GM19351 (cell line): ENCODE data around the gene PEX6.

Experiments
- ATAC-seq: cut with Tn5 transposase; IDR thresholded peaks from one replicate; pipeline ENCODE4 v1.9.1; 2021; ENCODE audit warnings: mild to moderate bottlenecking, moderate library complexity; ENCODE audit not compliant: unreplicated experiment

PEX6 gene

GRCh38 chr6:42937548-42938427 lies 41.2 kb downstream of the PEX6 start:
- no peak for ATAC-seq

GRCh38 chr6:42936398-42936797 lies 42.6 kb downstream of the PEX6 start:
- ATAC-seq = no peak

- ATAC-seq = no peak
Observed at GRCh38 chr6:42935322-42935721, 43.7 kb downstream of the PEX6 start.

- no peak for ATAC-seq
Observed at GRCh38 chr6:42933205-42933604, 45.8 kb downstream of the PEX6 start.

- no peak for ATAC-seq
Observed at GRCh38 chr6:42932412-42932811, 46.6 kb downstream of the PEX6 start.

GRCh38 chr6:42929821-42930360 lies 49.1 kb downstream of the PEX6 start:
- peak; percentile 50 for ATAC-seq

GRCh38 chr6:42928986-42929820 lies 49.8 kb downstream of the PEX6 start, which contains the start of gene CNPY3:
TSS of gene CNPY3 (plus strand) at chr6:42929480. CDS start at chr6:42929571, 91 bp downstream.
- ATAC-seq = peak; percentile 69

GRCh38 chr6:42925248-42925857 lies 53.6 kb downstream of the PEX6 start:
- no peak for ATAC-seq

- ATAC-seq = no peak
Observed at GRCh38 chr6:42923666-42924065, 55.3 kb downstream of the PEX6 start.

GRCh38 chr6:42921801-42922200 lies 57.2 kb downstream of the PEX6 start:
- no peak for ATAC-seq

GRCh38 chr6:42916288-42916687 lies 62.7 kb downstream of the PEX6 start:
- no peak for ATAC-seq

- ATAC-seq = no peak
Observed at GRCh38 chr6:42915732-42916131, 63.2 kb downstream of the PEX6 start, which contains the start of gene PTCRA. TSS of gene PTCRA (plus strand) at chr6:42916053. CDS start at chr6:42916070, 17 bp downstream.

- ATAC-seq = no peak
Observed at GRCh38 chr6:42914546-42914945, 64.4 kb downstream of the PEX6 start.
